ENCODE results near the gene SCAMP2. TPM values are rescaled to one million over a fixed set of nuclear protein-coding genes. Genes with fewer than 3 reads are reported as not detected.

SCAMP2 gene
- total RNA-seq, 1 experiment from 2014 or later = 121 TPM

DNA sequence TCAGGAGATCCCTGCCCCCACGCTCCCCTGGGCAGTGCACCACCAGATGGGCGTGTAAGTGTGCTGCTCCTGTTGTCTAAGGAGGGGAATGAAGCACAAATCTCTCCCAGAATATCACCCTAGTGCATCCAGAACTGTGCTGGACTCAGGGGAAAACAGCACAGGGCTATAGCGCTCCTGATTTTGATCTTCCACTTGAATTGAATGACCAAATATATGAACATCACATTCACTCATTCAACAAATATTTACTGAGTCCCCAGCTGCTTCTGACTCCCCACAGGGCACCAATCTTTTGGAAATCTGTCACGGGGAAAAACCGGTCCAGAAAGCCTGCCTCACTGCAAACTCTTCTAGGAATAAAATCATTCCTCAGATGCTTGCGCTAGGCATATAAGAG is 44.3 kb downstream of the SCAMP2 start:
- Histone ChIP-seq H3K27me3 (ENCODE audit: control insufficient read depth, insufficient read depth, low read length) (peaks cover 2% of the 10 kb centered on the region; the same call in 1 of the 2 replicates), H3K36me3 (ENCODE audit: control insufficient read depth, insufficient read depth, low read length) (no peaks in the 10 kb centered on the region), H3K27ac (ENCODE audit: low read length) (no peak overlapping the region), H3K4me3 (ENCODE audit: low read depth in 2 of 2, low read length in 2 of 2) (no peak overlapping the region), H3K9me3 (ENCODE audit: control insufficient read depth, insufficient read depth, low read depth, low read length) (no peaks in the 10 kb centered on the region), H3K4me1 (ENCODE audit: control insufficient read depth, insufficient read depth, low read length) (no peaks in the 10 kb centered on the region; the same call in 1 of the 2 replicates)
- no TSS peak for BruUV-seq (replicated peaks)
- no peak for ATAC-seq
- DNase-seq (ENCODE audit: low read depth, low spot score) = no peak
- in situ Hi-C loops (cut with HindIII; ENCODE audit: low pct_unique_long_range_greater_than_20kb, low sequenced_read_pairs) = no loop called here
- TF ChIP-seq SIN3A (IDR thresholded peaks at IDR 0.05; ENCODE audit: borderline replicate concordance, insufficient read depth, low read depth, low read length) (no peak), TCF7L2 (IDR thresholded peaks at IDR 0.05; ENCODE audit: low read depth, low read length) (no peak), POLR2AphosphoS5 (IDR thresholded peaks at IDR 0.05; ENCODE audit: low read depth, low read length) (no peak)
- TF ChIP-seq, protein P1, sequence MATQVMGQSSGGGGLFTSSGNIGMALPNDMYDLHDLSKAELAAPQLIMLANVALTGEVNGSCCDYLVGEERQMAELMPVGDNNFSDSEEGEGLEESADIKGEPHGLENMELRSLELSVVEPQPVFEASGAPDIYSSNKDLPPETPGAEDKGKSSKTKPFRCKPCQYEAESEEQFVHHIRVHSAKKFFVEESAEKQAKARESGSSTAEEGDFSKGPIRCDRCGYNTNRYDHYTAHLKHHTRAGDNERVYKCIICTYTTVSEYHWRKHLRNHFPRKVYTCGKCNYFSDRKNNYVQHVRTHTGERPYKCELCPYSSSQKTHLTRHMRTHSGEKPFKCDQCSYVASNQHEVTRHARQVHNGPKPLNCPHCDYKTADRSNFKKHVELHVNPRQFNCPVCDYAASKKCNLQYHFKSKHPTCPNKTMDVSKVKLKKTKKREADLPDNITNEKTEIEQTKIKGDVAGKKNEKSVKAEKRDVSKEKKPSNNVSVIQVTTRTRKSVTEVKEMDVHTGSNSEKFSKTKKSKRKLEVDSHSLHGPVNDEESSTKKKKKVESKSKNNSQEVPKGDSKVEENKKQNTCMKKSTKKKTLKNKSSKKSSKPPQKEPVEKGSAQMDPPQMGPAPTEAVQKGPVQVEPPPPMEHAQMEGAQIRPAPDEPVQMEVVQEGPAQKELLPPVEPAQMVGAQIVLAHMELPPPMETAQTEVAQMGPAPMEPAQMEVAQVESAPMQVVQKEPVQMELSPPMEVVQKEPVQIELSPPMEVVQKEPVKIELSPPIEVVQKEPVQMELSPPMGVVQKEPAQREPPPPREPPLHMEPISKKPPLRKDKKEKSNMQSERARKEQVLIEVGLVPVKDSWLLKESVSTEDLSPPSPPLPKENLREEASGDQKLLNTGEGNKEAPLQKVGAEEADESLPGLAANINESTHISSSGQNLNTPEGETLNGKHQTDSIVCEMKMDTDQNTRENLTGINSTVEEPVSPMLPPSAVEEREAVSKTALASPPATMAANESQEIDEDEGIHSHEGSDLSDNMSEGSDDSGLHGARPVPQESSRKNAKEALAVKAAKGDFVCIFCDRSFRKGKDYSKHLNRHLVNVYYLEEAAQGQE (IDR thresholded peaks at IDR 0.05; ENCODE audit: insufficient read depth in 1 of 2, low read depth in 2 of 2, low read length in 1 of 2) = no peak
- TF ChIP-seq, protein P2, sequence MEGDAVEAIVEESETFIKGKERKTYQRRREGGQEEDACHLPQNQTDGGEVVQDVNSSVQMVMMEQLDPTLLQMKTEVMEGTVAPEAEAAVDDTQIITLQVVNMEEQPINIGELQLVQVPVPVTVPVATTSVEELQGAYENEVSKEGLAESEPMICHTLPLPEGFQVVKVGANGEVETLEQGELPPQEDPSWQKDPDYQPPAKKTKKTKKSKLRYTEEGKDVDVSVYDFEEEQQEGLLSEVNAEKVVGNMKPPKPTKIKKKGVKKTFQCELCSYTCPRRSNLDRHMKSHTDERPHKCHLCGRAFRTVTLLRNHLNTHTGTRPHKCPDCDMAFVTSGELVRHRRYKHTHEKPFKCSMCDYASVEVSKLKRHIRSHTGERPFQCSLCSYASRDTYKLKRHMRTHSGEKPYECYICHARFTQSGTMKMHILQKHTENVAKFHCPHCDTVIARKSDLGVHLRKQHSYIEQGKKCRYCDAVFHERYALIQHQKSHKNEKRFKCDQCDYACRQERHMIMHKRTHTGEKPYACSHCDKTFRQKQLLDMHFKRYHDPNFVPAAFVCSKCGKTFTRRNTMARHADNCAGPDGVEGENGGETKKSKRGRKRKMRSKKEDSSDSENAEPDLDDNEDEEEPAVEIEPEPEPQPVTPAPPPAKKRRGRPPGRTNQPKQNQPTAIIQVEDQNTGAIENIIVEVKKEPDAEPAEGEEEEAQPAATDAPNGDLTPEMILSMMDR (IDR thresholded peaks at IDR 0.05) = no peak
- CTCF ChIA-PET = no interaction called here
- POLR2A ChIA-PET = no interaction called here
- intact Hi-C loops (cut with micrococcal nuclease; ENCODE audit: unreplicated experiment) = no loop called here

DNA sequence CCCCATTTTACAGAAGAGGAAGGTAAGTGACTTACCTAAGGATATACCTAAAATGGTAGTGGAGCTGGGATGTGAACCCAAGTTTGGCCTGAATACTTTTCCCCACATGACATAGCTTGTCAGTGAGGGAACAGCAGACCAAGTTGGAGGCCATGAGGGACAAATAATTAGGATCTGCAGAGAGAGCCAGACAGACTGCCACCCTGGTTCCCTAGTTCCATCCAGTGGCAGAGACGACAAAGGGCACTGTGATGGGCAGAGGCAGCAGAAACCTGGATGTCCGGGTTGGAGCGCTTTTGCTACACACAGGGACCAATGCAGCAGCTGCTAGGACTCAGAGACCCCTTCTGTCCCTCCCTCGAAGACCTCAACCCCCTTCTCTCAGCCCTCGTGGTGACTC is 45.6 kb downstream of the SCAMP2 start:
- H3K4me1 ChIP-seq (ENCODE audit: control insufficient read depth, insufficient read depth, low read length) = no peaks in the 10 kb centered on the region; the same call in 1 of the 2 replicates
- POLR2A ChIA-PET = no interaction called here
- intact Hi-C loops (cut with micrococcal nuclease; ENCODE audit: unreplicated experiment) = no loop called here
- no peak overlapping the region for H3K27ac ChIP-seq (ENCODE audit: low read length)
- peaks cover 2% of the 10 kb centered on the region; the same call in 1 of the 2 replicates for H3K27me3 ChIP-seq (ENCODE audit: control insufficient read depth, insufficient read depth, low read length)
- CTCF ChIA-PET = interaction anchor here (0.5 to 1.2 kb wide), 3 partner anchors 27 to 57 kb away, joined by 3 to 5 read pairs (median 3); no protein-coding TSS in a partner anchor
- no peak overlapping the region for H3K4me3 ChIP-seq (ENCODE audit: low read depth in 2 of 2, low read length in 2 of 2)
- H3K36me3 ChIP-seq (ENCODE audit: control insufficient read depth, insufficient read depth, low read length) = no peaks in the 10 kb centered on the region
- in situ Hi-C loops (cut with HindIII; ENCODE audit: low pct_unique_long_range_greater_than_20kb, low sequenced_read_pairs) = no loop called here
- ATAC-seq = peak; percentile 70
- no peak for DNase-seq (ENCODE audit: low read depth, low spot score)
- H3K9me3 ChIP-seq (ENCODE audit: control insufficient read depth, insufficient read depth, low read depth, low read length) = no peaks in the 10 kb centered on the region
- no TSS peak for BruUV-seq (replicated peaks)
- TF ChIP-seq TCF7L2 (IDR thresholded peaks at IDR 0.05; ENCODE audit: low read depth, low read length) = no peak
- TF ChIP-seq, protein P1 (IDR thresholded peaks at IDR 0.05; ENCODE audit: insufficient read depth in 1 of 2, low read depth in 2 of 2, low read length in 1 of 2) = 0 out of 4 replicates have a peak, but pooled peaks of 1 of the 2 experiments have one; percentile 10
